ENCODE measurements around the gene DDX42.
"Not testable (repeated sequence)": the region's sequence is repeated elsewhere in the genome, so short reads cannot be mapped to it uniquely, and the experiment has no call there.

The DDX42 gene

DNA sequence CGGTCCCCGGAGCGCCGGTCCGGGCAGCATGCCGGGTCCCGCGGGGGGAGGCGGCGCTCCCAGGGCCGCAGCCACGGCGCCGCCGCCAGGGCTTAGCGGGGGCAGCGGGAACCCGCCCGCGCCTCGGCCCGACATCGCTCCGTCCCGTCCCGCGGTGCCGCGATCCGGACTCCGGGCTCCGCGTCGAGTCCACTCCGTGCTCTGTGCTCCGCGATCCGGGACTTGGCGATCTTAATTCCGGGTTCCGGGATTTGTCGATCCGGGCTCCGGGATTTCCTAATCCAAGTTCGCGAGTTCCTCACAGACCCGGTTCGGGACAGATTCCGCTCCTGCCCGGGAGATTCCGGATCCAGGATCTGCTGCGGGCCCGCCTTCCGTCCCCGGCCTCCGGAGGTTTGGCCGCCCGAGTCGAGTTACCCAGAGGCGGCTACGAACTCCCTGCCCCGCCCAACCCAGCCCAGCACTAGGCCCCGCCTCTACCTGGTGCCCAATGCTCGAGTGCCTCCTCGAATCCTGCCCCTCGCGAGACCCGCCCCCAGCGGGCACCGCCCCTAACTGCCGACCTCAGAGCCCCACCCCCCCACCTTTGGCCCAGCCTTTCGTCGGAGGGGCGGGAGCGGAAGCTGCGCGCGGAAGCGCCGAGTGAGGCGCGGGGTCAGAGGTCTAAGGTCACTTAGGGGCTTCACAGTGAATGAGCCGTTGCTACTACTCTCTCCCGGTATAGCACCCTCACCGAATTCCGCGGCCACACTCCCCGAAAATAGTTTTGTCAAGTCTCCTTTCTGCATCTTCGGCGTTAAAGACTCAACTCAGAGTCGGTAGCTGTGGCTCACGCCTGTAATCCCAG is 68.8 kb downstream of the DDX42 start, which contains the start of gene SMARCD2:
Gene SMARCD2, minus strand, starts transcription at position 146 of the 847 bp plus-strand sequence. Its CDS starts 11 bp downstream, at position 135.
- DNase-seq = peak; percentile 99

DNA sequence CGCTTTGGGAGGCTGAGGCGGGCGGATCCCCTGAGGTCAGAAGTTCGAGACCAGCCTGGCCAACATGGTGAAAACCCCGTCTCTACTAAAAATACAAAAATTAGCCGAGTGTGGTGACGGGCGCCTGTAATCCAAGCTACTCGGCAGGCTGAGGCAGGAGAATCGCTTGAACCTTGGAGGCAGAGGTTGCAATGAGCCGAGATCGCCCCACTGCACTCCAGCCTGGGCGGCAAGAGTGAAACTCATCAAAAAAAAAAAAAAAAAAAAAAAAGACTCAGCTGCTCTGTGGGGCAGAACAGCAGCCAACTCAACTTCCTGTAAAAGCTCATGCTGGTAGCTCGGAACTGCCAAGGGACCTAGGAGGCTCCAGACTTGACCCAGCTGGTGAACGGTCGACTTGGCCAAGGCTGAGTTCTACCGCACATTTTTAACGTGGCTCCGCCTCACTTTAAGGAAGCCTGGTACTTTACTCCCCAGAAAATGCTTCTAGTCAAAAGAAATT is 69.5 kb downstream of the DDX42 start:
- peak; percentile 94 for DNase-seq

DNA sequence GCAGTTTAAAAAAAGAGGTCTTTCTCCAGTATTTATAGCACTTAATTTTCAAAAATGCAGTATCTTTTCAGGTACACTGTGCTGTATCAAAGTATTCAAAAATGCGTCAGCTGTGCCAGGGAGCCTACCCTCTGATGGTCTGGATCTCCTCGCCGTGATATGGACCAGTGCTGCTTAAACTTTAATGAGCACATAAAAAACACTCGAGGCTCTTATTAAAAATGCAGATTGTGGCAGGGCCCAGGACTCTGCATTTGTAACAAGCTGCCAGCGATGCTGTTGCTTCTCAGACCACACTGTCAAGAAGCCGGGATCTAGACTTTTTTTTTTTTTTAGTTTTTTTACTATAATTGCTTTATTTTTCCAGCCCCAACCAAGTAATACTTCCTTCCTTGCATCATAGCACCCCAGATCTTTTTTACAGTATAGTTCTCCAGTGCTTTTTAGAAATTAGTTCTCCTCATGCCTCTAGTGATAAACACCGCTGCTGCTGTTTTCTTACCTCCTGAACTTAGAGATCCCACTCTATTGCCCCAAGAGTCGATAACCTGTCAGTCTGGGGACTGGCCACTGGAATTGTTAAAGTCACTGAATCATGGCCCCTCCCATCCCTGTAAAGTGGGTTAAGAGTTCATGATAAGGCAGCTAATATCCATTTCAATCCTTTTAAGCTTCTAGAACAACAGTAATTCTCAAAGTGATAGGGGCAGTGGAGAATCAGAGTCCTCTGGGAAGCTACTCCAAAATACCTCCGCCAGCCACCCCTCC is 70.1 kb downstream of the DDX42 start:
- peak; percentile 16 for DNase-seq

DNA sequence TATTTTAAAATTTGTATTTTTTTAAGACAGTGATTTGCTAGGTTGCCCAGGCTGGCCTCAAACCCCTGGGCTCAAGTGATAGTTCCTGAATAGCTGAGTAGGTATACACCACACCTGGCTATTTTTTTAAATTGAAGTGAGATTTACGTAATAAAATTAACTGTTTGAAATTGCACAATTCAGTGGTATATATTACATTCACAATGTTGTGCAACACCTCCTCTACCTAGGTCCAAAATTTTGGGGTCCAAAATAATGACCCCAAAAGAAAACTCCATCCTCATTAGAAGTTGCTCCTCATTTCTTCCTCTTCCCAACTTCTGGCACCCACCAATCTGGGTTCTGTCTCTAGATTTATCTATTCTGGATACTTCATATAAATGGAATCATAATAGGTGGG is 71.5 kb downstream of the DDX42 start:
- DNase-seq = no peak

DNA sequence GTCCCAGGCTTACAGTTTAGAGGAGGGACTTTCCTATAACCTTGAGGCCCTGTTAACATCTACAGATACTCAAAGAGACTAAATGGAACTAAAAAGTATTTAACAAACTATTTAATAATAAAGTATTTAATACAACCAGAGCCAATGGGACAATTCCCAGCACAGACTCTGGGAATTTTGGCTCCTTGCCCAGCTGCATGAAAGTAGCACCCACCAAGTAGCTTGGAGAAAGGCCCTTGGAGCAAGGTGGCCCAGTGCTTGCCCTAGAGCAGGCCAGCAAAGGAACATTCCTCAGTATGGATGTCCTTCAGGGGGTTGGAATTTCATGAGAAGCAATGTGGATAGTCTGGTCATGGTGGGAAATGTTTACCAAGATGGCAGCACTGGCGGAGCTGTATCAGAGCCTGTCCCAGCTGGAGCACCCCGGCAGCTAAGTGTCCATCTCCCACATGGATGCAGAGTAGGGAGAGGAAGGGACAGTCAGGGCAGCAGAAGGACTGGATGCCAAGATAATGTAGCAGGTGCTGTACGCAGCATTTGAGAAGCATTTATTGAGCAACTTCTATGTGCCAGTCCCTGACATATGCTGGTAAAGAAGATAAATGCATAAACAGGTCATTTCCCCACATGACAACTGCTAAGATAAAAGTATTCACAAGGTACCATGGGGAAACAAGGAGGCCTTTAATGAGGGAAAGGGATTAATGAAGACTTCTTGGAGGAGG is 73.7 kb downstream of the DDX42 start:
- DNase-seq = no peak

DNA sequence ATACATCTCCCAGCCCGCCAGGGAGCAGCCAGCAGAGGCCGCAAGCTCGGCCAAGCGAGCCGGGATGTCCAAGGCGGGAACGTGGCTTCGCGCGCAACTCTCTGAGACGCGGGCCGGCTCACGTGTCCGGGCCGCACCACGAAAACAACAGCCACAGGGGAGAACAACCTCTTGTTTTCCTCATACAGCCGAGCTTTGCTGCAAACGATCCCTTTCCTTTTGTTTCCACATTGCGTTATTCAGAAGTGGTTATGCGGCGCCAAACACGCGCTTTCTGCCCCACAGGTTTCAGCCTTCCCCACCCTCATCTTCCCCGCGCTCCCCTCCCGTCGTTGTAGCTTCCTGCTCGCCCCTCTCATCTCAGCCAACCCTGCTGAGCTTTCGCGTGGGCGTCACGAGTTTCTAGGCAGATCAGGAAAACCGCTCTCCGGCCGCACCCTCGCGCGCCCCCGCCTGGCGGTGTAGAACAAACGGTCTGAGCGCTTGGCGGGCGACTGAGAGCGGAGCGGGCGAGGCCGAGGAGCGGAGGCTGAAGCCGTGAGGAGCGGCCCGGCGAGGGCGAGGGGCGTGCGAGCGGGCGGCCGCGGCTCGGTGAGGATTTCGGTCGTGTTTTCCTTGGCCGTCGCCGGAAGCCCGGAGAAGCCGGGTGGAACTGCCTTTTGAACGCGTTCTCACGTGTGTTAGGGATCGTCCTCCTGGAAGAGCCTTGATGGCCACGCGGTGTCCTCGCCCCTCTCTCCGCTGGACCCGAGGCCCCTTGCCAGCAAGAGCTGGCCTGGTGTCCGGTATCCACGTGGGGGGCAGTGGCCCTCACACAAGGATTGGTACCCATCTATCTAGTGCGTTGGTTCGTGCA is 75.1 kb downstream of the DDX42 start:
- peak; percentile 89 for DNase-seq

DNA sequence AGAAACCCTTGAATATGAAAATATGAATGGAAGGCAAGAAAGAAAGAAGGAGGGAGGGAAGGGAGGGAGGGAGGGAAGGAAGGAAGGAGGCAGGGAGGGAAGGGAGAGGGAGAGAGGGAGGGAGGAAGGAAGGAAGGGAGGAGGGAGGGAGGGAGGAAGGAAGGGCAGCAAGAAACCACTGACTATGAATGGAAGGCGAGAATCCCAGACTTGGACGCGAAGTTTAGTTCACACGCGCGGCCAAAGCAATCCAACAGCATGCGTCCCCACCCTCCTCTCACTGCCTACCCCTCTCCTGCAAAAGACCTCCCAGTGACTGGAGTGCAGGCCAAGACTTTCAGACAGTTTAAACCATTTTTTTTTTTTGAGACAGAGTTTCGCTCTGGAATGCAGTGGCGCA is 76.4 kb downstream of the DDX42 start:
- no peak for DNase-seq

DNA sequence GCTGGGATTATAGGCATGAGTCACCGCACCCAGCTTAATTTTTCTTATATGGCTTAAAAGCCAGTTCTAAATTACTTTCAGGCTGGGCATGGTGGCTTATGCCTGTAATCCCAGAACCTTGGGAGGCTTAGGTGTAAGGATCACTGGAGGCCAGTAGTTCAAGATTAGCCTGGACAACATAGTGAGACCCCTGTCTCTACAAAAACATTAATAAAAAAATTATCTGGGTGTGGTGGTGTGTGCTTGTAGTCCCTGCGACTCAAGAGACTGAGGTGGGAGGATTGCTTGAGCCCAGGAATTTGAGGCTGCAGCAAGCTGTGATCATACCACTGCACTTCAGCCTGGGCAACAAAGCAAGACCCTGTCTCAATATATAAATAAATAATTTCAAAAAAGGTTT is 79.3 kb downstream of the DDX42 start:
- no peak for DNase-seq

DNA sequence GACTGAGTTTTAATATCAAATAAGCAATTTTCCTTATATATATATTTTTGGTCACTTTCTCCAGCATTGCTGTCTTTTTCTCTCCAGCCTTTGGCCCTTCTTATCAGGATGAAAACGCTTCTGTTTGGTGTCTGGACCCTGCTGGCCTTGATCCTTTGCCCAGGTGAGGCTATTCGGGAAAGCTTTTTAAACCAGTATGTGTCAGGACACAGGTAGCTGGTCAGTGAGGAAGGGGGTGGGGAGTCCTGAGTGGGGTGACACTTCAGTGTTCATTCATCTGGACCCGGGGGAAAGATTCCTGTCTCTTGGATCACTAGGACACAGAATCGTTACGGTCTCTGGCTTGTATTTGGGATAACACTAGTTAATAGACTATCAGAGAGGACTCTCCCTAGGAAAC is 80.7 kb downstream of the DDX42 start:
- no peak for DNase-seq

DNA sequence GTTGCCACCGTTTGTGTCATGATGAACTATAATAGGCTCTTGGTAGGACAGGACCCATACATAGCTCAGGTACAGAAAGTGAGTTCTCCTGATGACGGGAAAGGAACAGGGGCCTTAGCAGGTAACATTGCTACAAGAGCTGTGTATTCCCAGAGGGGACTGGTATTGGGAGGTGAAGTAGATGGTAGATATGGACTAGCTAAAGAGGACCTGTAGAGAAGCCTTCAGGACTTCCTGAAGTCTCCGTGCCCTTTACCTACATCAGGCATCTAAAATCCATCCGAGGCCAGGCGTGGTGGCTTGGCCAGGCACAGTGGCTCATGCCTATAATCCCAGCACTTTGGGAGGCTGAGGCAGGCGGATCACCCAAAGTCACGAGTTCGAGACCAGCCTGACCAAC is 81.2 kb downstream of the DDX42 start:
- DNase-seq = no peak

DNA sequence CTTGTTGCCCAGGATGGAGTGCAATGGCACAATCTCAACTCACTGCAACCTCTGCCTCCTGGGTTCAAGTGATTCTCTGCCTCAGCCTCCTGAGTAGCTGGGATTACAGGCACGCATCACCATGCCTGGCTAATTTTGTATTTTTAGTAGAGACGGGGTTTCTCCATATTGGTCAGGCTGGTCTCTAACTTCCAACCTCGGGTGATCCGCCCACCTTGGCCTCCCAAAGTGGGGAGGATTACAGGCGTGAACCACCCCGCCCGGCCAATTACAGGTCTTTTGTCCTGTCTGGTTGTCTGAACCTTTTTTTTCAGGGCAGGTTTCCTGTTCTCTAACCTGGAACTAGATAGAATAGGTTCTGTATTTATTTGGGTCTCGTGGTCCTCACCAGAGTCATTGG is 82.5 kb downstream of the DDX42 start:
- DNase-seq = not testable (repeated sequence)

DNA sequence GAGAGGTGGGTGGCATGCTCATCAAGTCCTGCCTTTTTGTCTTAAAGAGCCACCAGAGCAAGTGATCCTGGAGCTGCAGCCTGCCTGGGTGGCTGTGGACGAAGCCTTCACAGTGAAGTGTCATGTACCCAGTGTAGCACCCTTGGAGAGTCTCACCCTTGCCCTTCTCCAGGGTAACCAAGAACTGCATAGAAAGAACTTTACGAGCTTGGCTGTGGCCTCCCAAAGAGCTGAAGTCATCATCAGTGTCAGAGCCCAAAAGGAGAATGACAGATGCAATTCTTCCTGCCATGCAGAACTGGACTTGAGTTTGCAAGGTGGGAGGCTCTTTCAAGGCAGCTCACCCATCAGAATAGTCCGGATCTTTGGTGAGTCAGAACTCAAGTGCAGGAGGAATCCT is 85.3 kb downstream of the DDX42 start:
- no peak for DNase-seq

DNA sequence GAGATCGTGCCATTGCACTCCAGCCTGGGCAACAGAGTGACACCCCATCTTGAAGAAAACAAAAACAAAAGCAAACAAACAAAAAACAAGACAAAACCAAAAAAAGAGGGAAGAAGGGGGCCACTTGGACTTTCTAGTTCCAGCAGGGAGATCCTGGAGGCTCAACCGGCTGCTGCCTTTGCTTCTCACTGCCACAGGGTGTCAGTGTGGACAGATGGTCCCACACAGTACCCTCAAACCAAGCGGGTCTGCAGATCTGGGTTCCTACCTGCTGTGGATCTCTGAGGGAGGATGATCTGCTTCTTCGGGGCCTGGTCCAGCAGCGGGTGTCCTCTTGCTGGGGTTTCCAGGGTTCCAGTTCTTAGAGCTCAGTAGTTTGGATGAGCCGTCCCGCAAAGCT is 92.7 kb downstream of the DDX42 start:
- not testable (repeated sequence) for DNase-seq
